Dermis blood vessel endothelial cell (primary cell): ENCODE data around the gene EHBP1L1. TPM values are rescaled to one million over a fixed set of nuclear protein-coding genes. Genes with fewer than 3 reads are reported as not detected.

Experiments
- DNase-seq: peaks from one replicate; pipeline ENCODE4 v3.0.0; 2010
- total RNA-seq: library from RNA; depleted of rRNA; stranded (reverse); fragments of >200 nt; gene quantifications from 2 replicates; pipeline ENCODE4 v1.2.3, GENCODE V29; 2014

Gene EHBP1L1
- total RNA-seq, 1 donor from 2014 or later, result 15.7 TPM

GRCh38 chr11:65595543-65596281, 19.9 kb downstream of the EHBP1L1 start, which contains the start of gene KCNK7:
TSS of gene KCNK7 (minus strand) at chr11:65595800. CDS start at chr11:65595772, 28 bp downstream.
- peak; percentile 34 for DNase-seq

GRCh38 chr11:65596520-65596919, 20.7 kb downstream of the EHBP1L1 start:
- no peak for DNase-seq

- no peak for DNase-seq
Measured at GRCh38 chr11:65598258-65598699, 22.4 kb downstream of the EHBP1L1 start.

- DNase-seq, result no peak
Measured at GRCh38 chr11:65599216-65599954, 23.5 kb downstream of the EHBP1L1 start.

GRCh38 chr11:65599955-65600246, 24.0 kb downstream of the EHBP1L1 start:
- DNase-seq, result no peak

- no peak for DNase-seq
Measured at GRCh38 chr11:65604258-65604657, 28.4 kb downstream of the EHBP1L1 start.

GRCh38 chr11:65606876-65607613, 31.2 kb downstream of the EHBP1L1 start:
- DNase-seq, result peak; percentile 95

- DNase-seq, result no peak
Measured at GRCh38 chr11:65607614-65608426, 32.0 kb downstream of the EHBP1L1 start.

GRCh38 chr11:65609229-65609628, 33.4 kb downstream of the EHBP1L1 start:
- no peak for DNase-seq

GRCh38 chr11:65609665-65610064, 33.8 kb downstream of the EHBP1L1 start:
- DNase-seq, result no peak

- no peak for DNase-seq
Measured at GRCh38 chr11:65610404-65610803, 34.6 kb downstream of the EHBP1L1 start.

- peak; percentile 93 for DNase-seq
Measured at GRCh38 chr11:65611028-65611757, 35.3 kb downstream of the EHBP1L1 start.

GRCh38 chr11:65611758-65612603, 36.1 kb downstream of the EHBP1L1 start:
- DNase-seq, result peak; percentile 85

GRCh38 chr11:65612691-65613090, 36.8 kb downstream of the EHBP1L1 start:
- no peak for DNase-seq

GRCh38 chr11:65613091-65613928, 37.5 kb downstream of the EHBP1L1 start:
- DNase-seq, result peak; percentile 36

- peak; percentile 100 for DNase-seq
Measured at GRCh38 chr11:65615229-65615949, 39.5 kb downstream of the EHBP1L1 start, which contains the start of gene PCNX3. TSS of gene PCNX3 (plus strand) at chr11:65615776. CDS start at chr11:65616312, 536 bp downstream.

GRCh38 chr11:65615950-65616574, 40.2 kb downstream of the EHBP1L1 start:
- peak; percentile 39 for DNase-seq

GRCh38 chr11:65616575-65617001, 40.7 kb downstream of the EHBP1L1 start:
- no peak for DNase-seq
